Upper lobe of left lung (tissue), 6 donors: Measurements from ENCODE around the gene MYT1. TPM values are rescaled to one million over a fixed set of nuclear protein-coding genes. Genes with fewer than 3 reads are reported as not detected.

Experiments used
- ATAC-seq, 2 donors: fragments of 200-7000 bp; cut with Tn5 transposase; one replicate each; pipeline ENCODE4 v1.9.1; 2022; ENCODE audit warnings: mild to moderate bottlenecking in 2 of 2, moderate library complexity in 2 of 2; ENCODE audit not compliant: low FRiP score in 2 of 2
- DNase-seq, 2 donors: peaks; one replicate each; pipeline ENCODE4 v3.0.0-alpha.2; 2019 to 2020
- H3K27ac ChIP-seq, 4 donors: fragments of 200-600 bp; sonication (generic); one replicate each; pipeline ENCODE4 v1.5.1; 2016 to 2019
- H3K27me3 ChIP-seq, 4 donors: fragments of 200-600 bp; sonication (generic); one replicate each; pipeline ENCODE4 v1.5.1; 2017 to 2019
- H3K36me3 ChIP-seq, 4 donors: fragments of 200-600 bp; sonication (generic); one replicate each; pipeline ENCODE4 v1.5.1; 2016 to 2019
- H3K4me1 ChIP-seq, 4 donors: fragments of 200-600 bp; sonication (generic); one replicate each; pipeline ENCODE4 v1.5.1; 2018 to 2019
- H3K4me3 ChIP-seq, 4 donors: fragments of 200-600 bp; sonication (generic); one replicate each; pipeline ENCODE4 v1.5.1; 2017 to 2019; ENCODE audit warnings: mild to moderate bottlenecking in 2 of 4, moderate library complexity in 1 of 4
- H3K9me3 ChIP-seq, 4 donors: fragments of 200-600 bp; sonication (generic); one replicate each; pipeline ENCODE4 v1.5.1; 2018 to 2019
- EP300 ChIP-seq, 4 donors: sonication (generic); formaldehyde crosslinking; IDR thresholded peaks; one replicate each; pipeline ENCODE4 v1.5.1; 2017; ENCODE audit warnings: antibody characterized with exemption in 4 of 4, control low read depth in 2 of 4
- POLR2A ChIP-seq, 4 donors: fragments of 450-650 bp; IDR thresholded peaks; one replicate each; pipeline ENCODE4 v1.5.1; 2016 to 2017; ENCODE audit warnings: antibody characterized with exemption in 4 of 4, mild to moderate bottlenecking in 2 of 4
- POLR2AphosphoS5 ChIP-seq, 2 donors: sonication (generic); formaldehyde crosslinking; IDR thresholded peaks; one replicate each; pipeline ENCODE4 v1.5.1; 2017; ENCODE audit warnings: antibody characterized with exemption in 2 of 2
- WGBS, 2 donors: methylation state at CpG; one replicate each; pipeline ENCODE4 v1.1.5; 2017 to 2018; 5-methylcytosine and 5-hydroxymethylcytosine counted together
- total RNA-seq, 6 donors: library from RNA; depleted of rRNA in 4 of 6; stranded (reverse); fragments of >200 nt in 4 of 6; gene quantifications; one replicate each; pipeline versions ENCODE4 v1.1.0 to v1.2.1, GENCODE V29; 2016 to 2021
- TF ChIP-seq, protein P1 (sequence below), 6 experiments: fragments of 450-650 bp in 4 of 6; fragments of 200-600 bp in 2 of 6; sonication (generic) in 2 of 6; IDR thresholded peaks; one replicate each; pipeline ENCODE4 v1.5.1; 2016 to 2019; ENCODE audit warnings: antibody characterized with exemption in 6 of 6
- donor health status: DM: no; HTN: no; CAD: no; lungs with moderate emphysema.
- donor health status: DM: no; HTN: yes; CAD: no; lungs with severe emphysema.

Gene MYT1
- total RNA-seq, 6 donors from 2014 or later: 0.09 to 3.1 TPM; not detected in 4

- ATAC-seq: no peak
- 89 to 100% methylated on average over 6 to 7 of the region's 7 CpGs for WGBS, 2 donors
- H3K36me3 ChIP-seq: no peaks in the 10 kb centered on the region
- DNase-seq: no peak
- no peaks in the 10 kb centered on the region for H3K4me1 ChIP-seq
- TF ChIP-seq EP300 (IDR thresholded peaks at IDR 0.05) (no peak), POLR2A (IDR thresholded peaks at IDR 0.05) (no peak), POLR2AphosphoS5 (IDR thresholded peaks at IDR 0.05) (no peak)
- TF ChIP-seq, protein P1, sequence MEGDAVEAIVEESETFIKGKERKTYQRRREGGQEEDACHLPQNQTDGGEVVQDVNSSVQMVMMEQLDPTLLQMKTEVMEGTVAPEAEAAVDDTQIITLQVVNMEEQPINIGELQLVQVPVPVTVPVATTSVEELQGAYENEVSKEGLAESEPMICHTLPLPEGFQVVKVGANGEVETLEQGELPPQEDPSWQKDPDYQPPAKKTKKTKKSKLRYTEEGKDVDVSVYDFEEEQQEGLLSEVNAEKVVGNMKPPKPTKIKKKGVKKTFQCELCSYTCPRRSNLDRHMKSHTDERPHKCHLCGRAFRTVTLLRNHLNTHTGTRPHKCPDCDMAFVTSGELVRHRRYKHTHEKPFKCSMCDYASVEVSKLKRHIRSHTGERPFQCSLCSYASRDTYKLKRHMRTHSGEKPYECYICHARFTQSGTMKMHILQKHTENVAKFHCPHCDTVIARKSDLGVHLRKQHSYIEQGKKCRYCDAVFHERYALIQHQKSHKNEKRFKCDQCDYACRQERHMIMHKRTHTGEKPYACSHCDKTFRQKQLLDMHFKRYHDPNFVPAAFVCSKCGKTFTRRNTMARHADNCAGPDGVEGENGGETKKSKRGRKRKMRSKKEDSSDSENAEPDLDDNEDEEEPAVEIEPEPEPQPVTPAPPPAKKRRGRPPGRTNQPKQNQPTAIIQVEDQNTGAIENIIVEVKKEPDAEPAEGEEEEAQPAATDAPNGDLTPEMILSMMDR (IDR thresholded peaks at IDR 0.05): no peak
- H3K27me3 ChIP-seq: no peaks in the 10 kb centered on the region
- H3K4me3 ChIP-seq: no peak overlapping the region
- H3K27ac ChIP-seq: no peak overlapping the region
- peaks cover 0 to 11% (median 0%) of the 10 kb centered on the region in 4 donors for H3K9me3 ChIP-seq
Observed at GRCh38 chr20:64149141-64149540, 15.1 kb upstream of the MYT1 start.

DNA sequence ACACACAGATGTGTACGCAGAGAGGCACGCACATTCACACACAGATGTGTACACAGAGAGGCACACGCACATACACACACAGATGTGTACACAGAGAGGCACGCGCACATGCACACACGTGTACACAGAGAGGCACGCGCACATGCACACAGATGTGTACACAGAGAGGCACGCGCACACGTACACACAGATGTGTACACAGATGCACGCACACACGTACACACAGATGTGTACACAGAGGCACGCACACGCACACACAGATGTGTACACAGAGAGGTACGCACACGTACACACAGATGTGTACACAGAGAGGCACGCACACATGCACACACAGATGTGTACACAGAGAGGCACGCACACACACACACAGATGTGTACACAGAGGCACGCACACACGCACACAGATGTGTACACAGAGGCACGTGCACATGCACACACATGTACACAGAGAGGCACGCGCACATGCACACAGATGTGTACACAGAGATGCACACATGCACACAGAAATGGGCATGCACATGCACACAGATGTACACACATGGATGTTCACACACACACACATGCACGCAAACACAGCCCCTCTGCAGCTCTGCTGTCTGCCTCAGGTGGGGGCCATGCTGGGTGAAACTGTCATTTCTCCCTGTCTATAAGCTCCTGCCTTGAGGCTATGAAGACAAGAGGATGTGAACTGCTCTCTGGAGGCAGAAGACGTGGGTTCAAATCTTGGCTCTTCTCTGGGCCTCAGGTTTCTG lies 14.3 kb upstream of the MYT1 start:
- TF ChIP-seq POLR2AphosphoS5 (IDR thresholded peaks at IDR 0.05): no peak
- no peak for TF ChIP-seq POLR2A (IDR thresholded peaks at IDR 0.05)
- TF ChIP-seq, protein P1 (IDR thresholded peaks at IDR 0.05): no peak
- no peak for TF ChIP-seq EP300 (IDR thresholded peaks at IDR 0.05)
- Histone ChIP-seq H3K9me3 (peaks cover 0 to 9% (median 0%) of the 10 kb centered on the region in 4 donors), H3K27ac (no peak overlapping the region), H3K27me3 (no peaks in the 10 kb centered on the region), H3K36me3 (no peaks in the 10 kb centered on the region), H3K4me1 (no peaks in the 10 kb centered on the region), H3K4me3 (no peak overlapping the region)
- ATAC-seq: no peak
- no peak for DNase-seq
- 91 to 92% methylated on average over 25 to 26 of the region's 26 CpGs for WGBS, 2 donors

- Histone ChIP-seq H3K27me3 (no peaks in the 10 kb centered on the region), H3K4me3 (no peak overlapping the region), H3K4me1 (no peaks in the 10 kb centered on the region), H3K27ac (no peak overlapping the region), H3K9me3 (no peaks in the 10 kb centered on the region), H3K36me3 (no peaks in the 10 kb centered on the region)
- WGBS, 2 donors: 78 to 79% methylated on average over 9 to 13 of the region's 13 CpGs
- ATAC-seq (no peak), DNase-seq (no peak)
- no peak for TF ChIP-seq POLR2A (IDR thresholded peaks at IDR 0.05)
- TF ChIP-seq EP300 (IDR thresholded peaks at IDR 0.05): no peak
- TF ChIP-seq POLR2AphosphoS5 (IDR thresholded peaks at IDR 0.05): no peak
- TF ChIP-seq, protein P1 (IDR thresholded peaks at IDR 0.05): no peak
Observed at GRCh38 chr20:64150756-64151632, 13.3 kb upstream of the MYT1 start.

DNA sequence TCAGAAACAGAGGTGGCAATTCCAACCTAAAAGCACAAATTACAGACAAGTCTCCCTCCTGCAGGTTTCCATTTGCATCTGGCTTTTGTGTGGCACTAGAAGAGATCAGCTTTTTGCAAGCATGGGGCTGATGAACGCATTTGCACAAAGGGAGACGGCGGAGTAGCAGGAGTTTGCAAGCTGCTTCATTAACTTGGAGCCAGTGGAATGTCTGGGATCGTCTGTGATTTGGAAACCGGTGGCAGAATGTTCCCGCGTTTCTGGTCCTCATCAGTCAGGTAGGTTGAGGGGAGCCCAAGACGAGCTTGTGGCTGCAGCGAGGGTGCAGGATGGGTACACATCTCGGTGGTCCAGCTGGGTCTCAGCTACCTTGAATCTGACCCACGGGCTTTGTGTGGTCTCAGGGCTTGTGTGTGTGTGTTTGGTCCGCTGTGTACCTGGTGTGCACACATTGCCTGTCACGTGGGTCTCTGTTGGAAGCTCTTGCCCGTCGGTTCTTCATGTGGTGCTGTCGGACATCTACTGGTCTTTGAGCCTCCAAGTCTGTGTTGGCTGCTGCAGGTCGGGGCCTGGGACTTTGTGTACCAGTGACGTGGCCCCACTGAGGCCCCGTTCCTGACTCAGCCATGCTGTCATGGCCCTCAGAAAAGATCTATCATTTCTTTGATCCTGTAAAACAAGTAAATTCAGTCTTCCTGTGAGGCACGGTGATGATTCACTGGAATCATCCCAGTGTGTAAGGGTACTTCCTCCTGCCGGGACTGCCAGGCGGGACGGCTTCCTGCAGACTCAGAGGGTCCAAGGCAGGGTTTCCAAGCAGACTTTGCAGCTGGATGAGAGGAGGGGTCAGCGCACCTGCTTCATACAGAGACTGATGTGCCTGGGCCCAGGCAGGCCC lies 12.4 kb upstream of the MYT1 start:
- no peaks in the 10 kb centered on the region for H3K4me1 ChIP-seq
- H3K36me3 ChIP-seq: no peaks in the 10 kb centered on the region
- no peaks in the 10 kb centered on the region for H3K9me3 ChIP-seq
- H3K27me3 ChIP-seq: no peaks in the 10 kb centered on the region
- ATAC-seq: no peak
- DNase-seq: no peak
- no peak overlapping the region for H3K27ac ChIP-seq
- no peak overlapping the region for H3K4me3 ChIP-seq
- WGBS, 2 donors: 69 to 74% methylated on average over 24 of the region's 24 CpGs
- TF ChIP-seq POLR2AphosphoS5 (IDR thresholded peaks at IDR 0.05): no peak
- no peak for TF ChIP-seq POLR2A (IDR thresholded peaks at IDR 0.05)
- TF ChIP-seq, protein P1 (IDR thresholded peaks at IDR 0.05): no peak
- no peak for TF ChIP-seq EP300 (IDR thresholded peaks at IDR 0.05)
